Natural killer cell (primary cell): ENCODE data around the gene PLB1. TPM values are rescaled to one million over a fixed set of nuclear protein-coding genes. Genes with fewer than 3 reads are reported as not detected.

ENCODE experiments used
- ATAC-seq, 3 donors: fragments of 150-1000 bp in 2 of 3; fragments of 200-7000 bp in 1 of 3; cut with Tn5 transposase; 1 replicate in 1 of 3; 2 replicates in 2 of 3; pipeline ENCODE4 v1.10.0; 2021; ENCODE audit warnings: mild to moderate bottlenecking in 2 of 3, moderate library complexity in 2 of 3
- DNase-seq, 2 donors: peaks; one replicate each; pipeline versions ENCODE4 v3.0.0 to v3.0.0-alpha.2; 2013 to 2021; ENCODE audit warnings: mixed read lengths in 1 of 2
- H3K27ac ChIP-seq: one replicate; pipeline ENCODE4 v1.5.1; 2013; ENCODE audit warnings: mild to moderate bottlenecking, low read length
- H3K27me3 ChIP-seq: one replicate; pipeline ENCODE4 v1.6.1; 2013; ENCODE audit warnings: low read length; ENCODE audit not compliant: control insufficient read depth, insufficient read depth
- H3K36me3 ChIP-seq: one replicate; pipeline ENCODE4 v1.6.1; 2013; ENCODE audit warnings: low read length; ENCODE audit not compliant: control insufficient read depth, insufficient read depth
- H3K4me1 ChIP-seq: one replicate; pipeline ENCODE4 v1.6.1; 2013; ENCODE audit warnings: low read length; ENCODE audit not compliant: control insufficient read depth, insufficient read depth
- H3K4me3 ChIP-seq: one replicate; pipeline ENCODE4 v1.5.1; 2013; ENCODE audit warnings: low read length
- H3K9me3 ChIP-seq: one replicate; pipeline ENCODE4 v1.6.1; 2013; ENCODE audit warnings: low read length; ENCODE audit not compliant: control insufficient read depth, insufficient read depth
- H3K27ac Mint-ChIP-seq, 2 donors: one replicate each; pipeline ENCODE4 v1.8.0; 2022; ENCODE audit warnings: mild to moderate bottlenecking in 2 of 2, mixed read lengths in 2 of 2, moderate library complexity in 1 of 2
- H3K27me3 Mint-ChIP-seq, 2 donors: one replicate each; pipeline ENCODE4 v1.8.0; 2022; ENCODE audit warnings: low read depth in 2 of 2, mixed read lengths in 2 of 2
- H3K36me3 Mint-ChIP-seq: one replicate; pipeline ENCODE4 v1.8.0; 2022; ENCODE audit warnings: mixed read lengths
- H3K4me1 Mint-ChIP-seq, 2 donors: one replicate each; pipeline ENCODE4 v1.8.0; 2022; ENCODE audit warnings: mixed read lengths in 2 of 2
- H3K4me3 Mint-ChIP-seq: one replicate; pipeline ENCODE4 v1.8.0; 2022; ENCODE audit warnings: mild to moderate bottlenecking, moderate library complexity, mixed read lengths
- H3K9me3 Mint-ChIP-seq, 2 donors: one replicate each; pipeline ENCODE4 v1.8.0; 2022; ENCODE audit warnings: mixed read lengths in 2 of 2
- WGBS: methylation state at CpG from one replicate; pipeline ENCODE4 v1.1.7; 2013; ENCODE audit warnings: missing lambda C conversion rate; ENCODE audit not compliant: insufficient coverage; 5-methylcytosine and 5-hydroxymethylcytosine counted together
- intact Hi-C: fragments of 100-400 bp; cut with micrococcal nuclease; formaldehyde crosslinking; loops from one replicate; pipeline ENCODE4 v1.14.2; 2022
- total RNA-seq, 4 donors: library from RNA; stranded (reverse); fragments of 120-200 nt in 1 of 4; gene quantifications; one replicate each; pipeline versions ENCODE4 v1.2.3 to v1.2.4, GENCODE V29; 2013 to 2022
- TF ChIP-seq, protein P1 (sequence below): fragments of 200-600 bp; IDR thresholded peaks from one replicate; pipeline ENCODE4 v1.8.0; 2022; ENCODE audit warnings: antibody characterized with exemption

PLB1 gene
- total RNA-seq, 3 donors from 2014 or later (not counting 1 experiment from before 2014, with no cell fraction given) = 1.7 to 2.6 (median 1.9) TPM

DNA sequence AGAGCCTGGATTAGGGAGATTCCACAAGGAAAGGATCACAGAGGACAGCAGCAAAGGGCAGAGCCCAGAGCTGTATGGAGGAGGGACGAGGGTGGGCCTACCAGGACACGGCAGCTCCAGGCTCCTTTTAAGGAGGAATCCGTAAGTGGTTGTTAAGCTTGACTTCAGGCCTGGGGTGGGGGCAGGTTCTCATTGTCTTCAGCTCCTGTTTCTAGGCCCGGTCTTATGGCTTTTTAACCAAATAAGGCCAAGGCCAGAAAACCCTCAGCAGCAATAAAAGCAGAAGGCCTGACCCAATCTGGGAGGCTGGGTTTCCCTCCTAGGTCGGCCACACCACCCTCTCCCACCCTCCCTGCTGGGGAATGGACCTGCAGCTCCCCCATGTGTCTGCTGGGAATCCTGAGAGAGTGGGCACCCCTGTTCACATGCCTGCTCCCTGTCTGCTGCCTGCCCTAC lies 111.2 kb downstream of the PLB1 start:
- TF ChIP-seq, protein P1, sequence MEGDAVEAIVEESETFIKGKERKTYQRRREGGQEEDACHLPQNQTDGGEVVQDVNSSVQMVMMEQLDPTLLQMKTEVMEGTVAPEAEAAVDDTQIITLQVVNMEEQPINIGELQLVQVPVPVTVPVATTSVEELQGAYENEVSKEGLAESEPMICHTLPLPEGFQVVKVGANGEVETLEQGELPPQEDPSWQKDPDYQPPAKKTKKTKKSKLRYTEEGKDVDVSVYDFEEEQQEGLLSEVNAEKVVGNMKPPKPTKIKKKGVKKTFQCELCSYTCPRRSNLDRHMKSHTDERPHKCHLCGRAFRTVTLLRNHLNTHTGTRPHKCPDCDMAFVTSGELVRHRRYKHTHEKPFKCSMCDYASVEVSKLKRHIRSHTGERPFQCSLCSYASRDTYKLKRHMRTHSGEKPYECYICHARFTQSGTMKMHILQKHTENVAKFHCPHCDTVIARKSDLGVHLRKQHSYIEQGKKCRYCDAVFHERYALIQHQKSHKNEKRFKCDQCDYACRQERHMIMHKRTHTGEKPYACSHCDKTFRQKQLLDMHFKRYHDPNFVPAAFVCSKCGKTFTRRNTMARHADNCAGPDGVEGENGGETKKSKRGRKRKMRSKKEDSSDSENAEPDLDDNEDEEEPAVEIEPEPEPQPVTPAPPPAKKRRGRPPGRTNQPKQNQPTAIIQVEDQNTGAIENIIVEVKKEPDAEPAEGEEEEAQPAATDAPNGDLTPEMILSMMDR = no peak
- Histone ChIP-seq H3K4me3 (no peak overlapping the region), H3K9me3 (no peaks in the 10 kb centered on the region), H3K36me3 (no peaks in the 10 kb centered on the region), H3K27ac (no peak overlapping the region), H3K4me1 (peaks cover 16% of the 10 kb centered on the region), H3K27me3 (no peaks in the 10 kb centered on the region)
- no peak for ATAC-seq
- no peak overlapping the region for H3K4me3 Mint-ChIP-seq
- no peak for DNase-seq
- 68% methylated on average over 5 of the region's 5 CpGs for WGBS
- H3K36me3 Mint-ChIP-seq = no peaks in the 10 kb centered on the region
- H3K9me3 Mint-ChIP-seq = no peaks in the 10 kb centered on the region
- no peak overlapping the region for H3K27ac Mint-ChIP-seq
- H3K4me1 Mint-ChIP-seq = peaks cover 0 to 5% of the 10 kb centered on the region in 2 donors
- H3K27me3 Mint-ChIP-seq = peaks cover 0 to 7% of the 10 kb centered on the region in 2 donors
- intact Hi-C loops = no loop called here

GRCh38 chr2:28607730-28608499 lies 112.1 kb downstream of the PLB1 start:
- Histone ChIP-seq H3K27ac (no peak overlapping the region), H3K36me3 (no peaks in the 10 kb centered on the region), H3K4me3 (no peak overlapping the region), H3K9me3 (no peaks in the 10 kb centered on the region), H3K27me3 (no peaks in the 10 kb centered on the region), H3K4me1 (peaks cover 7% of the 10 kb centered on the region)
- no peak for ATAC-seq
- WGBS = 83% methylated on average over 7 of the region's 8 CpGs
- intact Hi-C loops = no loop called here
- no peak for DNase-seq
- no peak overlapping the region for H3K4me3 Mint-ChIP-seq
- peaks cover 0 to 3% of the 10 kb centered on the region in 2 donors for H3K4me1 Mint-ChIP-seq
- no peaks in the 10 kb centered on the region for H3K9me3 Mint-ChIP-seq
- TF ChIP-seq, protein P1 = no peak
- no peaks in the 10 kb centered on the region for H3K36me3 Mint-ChIP-seq
- H3K27ac Mint-ChIP-seq = no peak overlapping the region
- peaks cover 0 to 7% of the 10 kb centered on the region in 2 donors for H3K27me3 Mint-ChIP-seq

DNA sequence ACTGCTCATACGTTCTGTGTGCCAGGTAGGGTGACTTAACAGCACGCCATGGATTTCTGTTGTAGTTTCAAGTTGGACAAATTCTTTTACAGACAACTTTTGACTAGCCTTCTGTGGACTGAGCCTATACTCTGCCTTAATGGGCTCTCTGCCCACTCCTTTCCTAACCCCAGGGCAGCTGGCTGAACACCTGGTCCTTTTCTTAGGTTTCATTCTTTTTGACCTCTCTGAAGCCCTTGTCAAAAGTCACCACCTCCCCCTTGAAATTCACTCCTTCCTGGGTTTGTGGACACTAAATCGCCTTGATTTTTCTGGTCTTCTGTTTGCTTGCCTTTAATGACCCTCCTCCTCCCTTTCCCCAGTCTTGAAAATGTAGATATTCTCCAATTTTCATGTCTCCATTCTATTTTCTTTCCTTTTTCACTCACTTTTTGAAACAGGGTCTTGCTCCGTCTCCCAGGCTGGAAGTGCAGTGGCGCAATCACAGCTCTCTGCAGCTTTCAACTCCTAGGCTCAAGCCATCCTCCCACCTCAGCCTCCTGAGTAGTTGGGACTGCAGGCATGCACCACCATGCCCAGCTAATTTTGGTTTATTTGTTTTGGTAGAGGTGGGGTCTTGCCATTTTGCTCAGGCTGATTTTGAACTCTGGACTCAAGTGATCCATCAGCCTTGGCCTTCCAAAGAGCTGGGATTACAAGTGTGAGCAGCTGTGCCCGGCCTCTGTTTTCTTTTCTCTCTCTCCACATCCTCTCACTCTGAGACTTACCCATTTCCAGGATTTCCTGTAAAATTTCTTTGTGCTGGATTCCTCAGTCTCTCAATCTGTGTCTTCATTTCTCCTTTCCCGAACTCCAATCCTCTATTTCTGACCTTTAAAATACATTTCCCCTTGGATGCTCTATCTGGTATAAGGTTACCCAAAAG lies 112.9 kb downstream of the PLB1 start:
- Histone ChIP-seq H3K9me3 (no peaks in the 10 kb centered on the region), H3K36me3 (no peaks in the 10 kb centered on the region), H3K27me3 (no peaks in the 10 kb centered on the region), H3K4me1 (peaks cover 3% of the 10 kb centered on the region), H3K27ac (no peak overlapping the region), H3K4me3 (no peak overlapping the region)
- ATAC-seq = no peak
- TF ChIP-seq, protein P1 = no peak
- Mint-ChIP-seq H3K27me3 (peaks cover 0 to 7% of the 10 kb centered on the region in 2 donors), H3K4me3 (no peak overlapping the region), H3K4me1 (no peaks in the 10 kb centered on the region), H3K9me3 (no peaks in the 10 kb centered on the region), H3K27ac (no peak overlapping the region), H3K36me3 (no peaks in the 10 kb centered on the region)
- WGBS = 88% methylated on average over 6 of the region's 7 CpGs
- intact Hi-C loops = no loop called here
- DNase-seq = no peak
